Embryonic facial prominence (tissue), 1 donor: ENCODE data around the gene ABI3.
"Not testable (repeated sequence)": the region's sequence is repeated elsewhere in the genome, so short reads cannot be mapped to it uniquely, and the experiment has no call there.

Experiments used
- DNase-seq: peaks from one replicate; pipeline ENCODE4 v3.0.0-alpha.2; 2016; ENCODE audit errors: extremely low spot score

The ABI3 gene

GRCh38 chr17:49210158-49211029 lies at the start of gene ABI3, which contains the start of gene GNGT2:
ABI3 (plus strand) TSS chr17:49210707; CDS start chr17:49210725, 18 bp downstream.
GNGT2 (minus strand) TSS chr17:49210574; CDS start chr17:49207422, 3,152 bp downstream.
- no peak for DNase-seq

DNA sequence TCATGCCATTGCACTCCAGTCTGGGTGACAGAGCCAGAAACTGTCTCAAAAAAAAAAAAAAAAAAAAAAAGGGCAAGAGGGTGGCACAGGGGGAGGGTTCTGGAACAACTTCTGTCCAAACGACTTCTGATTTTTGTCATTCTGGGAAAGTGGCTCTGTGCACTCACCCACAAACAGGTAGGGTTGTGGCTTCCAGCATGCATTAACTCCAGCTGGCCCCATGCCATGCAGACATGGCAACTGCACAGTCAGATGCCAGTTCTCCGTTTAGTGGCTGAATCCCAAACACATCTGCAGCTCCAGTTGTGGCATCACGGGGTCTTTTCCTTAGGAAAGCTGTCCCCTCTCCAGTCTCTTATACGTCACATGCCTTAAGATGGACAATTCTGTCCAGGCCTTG lies 47.6 kb upstream of the ABI3 start:
- DNase-seq: no peak

DNA sequence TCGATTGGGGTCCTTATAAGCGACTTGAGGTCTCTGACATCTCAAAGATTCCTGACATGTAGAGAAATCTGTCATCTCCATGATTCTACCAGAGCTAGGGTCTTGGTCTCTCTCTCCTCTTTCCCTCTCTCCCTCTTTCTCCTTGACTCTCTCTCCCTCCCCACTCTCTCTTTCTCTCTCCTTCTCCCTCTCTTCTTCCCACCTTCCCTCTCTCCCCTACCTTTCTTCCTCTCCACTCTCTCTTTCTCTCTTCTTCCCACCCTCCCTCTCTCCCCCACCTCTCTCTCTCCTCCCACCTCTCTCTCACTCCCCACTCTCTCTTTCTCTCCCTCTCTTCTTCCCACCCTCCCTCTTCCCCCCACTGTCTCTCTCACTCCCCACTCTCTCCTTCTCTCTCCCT lies 45.4 kb upstream of the ABI3 start:
- no peak for DNase-seq

- DNase-seq: no peak
Observed at GRCh38 chr17:49168706-49169105, 41.8 kb upstream of the ABI3 start.

DNA sequence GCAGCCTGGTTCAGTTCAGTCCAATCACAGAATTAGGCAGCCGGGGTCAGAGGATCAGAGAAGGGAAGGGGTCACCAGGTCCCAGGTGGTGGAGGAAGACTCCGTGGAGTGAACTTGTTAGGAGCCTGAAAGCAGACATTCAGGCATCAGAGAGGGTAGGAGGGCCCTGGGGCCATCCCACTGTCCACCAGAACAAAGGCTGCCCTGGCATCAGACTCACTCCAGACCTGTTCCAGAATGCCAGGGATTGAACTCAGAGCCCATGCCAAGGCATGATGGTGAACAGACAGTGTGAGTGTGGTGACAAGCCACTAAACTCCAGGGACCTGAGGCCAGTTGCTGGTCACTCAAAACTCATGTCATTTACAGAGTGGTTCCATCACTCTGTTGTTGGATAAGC lies 40.3 kb upstream of the ABI3 start:
- no peak for DNase-seq

GRCh38 chr17:49170711-49171110 lies 39.8 kb upstream of the ABI3 start:
- not testable (repeated sequence) for DNase-seq

DNA sequence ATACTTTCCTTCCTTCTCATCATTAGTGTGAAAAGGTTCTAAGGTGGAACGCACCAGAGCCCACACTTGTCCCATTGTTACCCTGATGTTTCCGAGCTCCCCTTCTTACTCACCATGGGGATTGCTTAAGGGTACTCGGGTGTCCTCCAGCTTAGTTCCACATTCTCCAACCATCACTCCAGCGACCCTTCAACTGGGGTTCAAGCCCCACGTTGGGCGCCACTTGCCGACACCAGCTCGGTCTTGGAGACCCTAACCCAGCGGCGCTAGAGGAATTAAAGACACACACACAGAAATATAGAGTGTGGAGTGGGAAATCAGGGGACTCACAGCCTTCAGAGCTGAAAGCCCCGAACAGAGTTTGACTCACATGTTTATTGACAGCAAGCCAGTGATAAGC lies 34.5 kb upstream of the ABI3 start:
- not testable (repeated sequence) for DNase-seq

DNA sequence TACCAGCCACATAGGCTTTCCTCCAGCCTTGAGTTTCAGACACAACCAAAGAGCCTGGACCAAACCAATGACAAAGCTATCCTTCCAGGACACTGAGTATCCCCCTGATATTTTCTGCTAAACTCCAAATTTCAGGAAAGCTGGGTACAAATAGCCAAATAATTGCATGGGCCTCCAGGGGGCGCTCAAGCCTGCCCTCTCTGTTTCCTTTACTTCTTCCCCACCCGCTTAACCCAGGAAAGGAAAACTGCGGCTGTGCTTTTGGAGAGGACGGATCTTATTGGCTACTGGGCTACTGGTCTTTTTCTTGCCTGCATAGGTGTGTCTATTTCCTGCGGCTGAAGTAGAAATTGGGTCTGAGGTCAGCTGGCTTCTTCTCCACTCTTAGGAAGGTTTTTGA lies 30.2 kb upstream of the ABI3 start:
- no peak for DNase-seq

DNA sequence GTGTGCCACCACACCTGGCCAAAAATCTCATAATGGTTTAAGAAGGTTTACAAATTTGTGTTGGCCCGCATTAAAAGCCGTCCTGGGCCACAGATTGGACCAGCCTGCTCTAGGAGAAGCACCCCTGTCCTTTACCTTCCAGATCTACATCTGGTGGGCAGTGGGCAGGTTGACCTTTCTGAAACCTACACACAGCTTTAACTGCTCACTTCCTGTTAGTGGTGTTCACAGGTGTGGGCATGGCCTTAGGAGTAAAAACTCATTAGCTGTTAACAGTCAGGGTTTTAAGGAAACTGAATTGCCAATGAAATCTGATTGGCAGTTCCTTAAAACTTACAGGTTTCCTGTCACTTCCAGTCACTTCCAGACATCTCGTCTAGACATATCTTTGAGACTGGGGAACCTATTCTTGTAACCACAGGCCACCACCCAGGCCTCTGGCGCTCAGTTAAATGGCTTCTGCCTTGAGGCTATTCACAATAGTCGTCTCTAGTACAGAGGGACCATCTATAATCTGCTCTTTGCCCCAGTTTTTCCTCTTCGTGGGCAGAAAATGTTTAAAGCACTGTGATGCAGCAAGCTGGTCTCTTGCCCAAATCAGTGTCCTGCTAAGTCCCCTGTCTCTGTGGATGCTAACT lies 29.4 kb upstream of the ABI3 start:
- DNase-seq: no peak

DNA sequence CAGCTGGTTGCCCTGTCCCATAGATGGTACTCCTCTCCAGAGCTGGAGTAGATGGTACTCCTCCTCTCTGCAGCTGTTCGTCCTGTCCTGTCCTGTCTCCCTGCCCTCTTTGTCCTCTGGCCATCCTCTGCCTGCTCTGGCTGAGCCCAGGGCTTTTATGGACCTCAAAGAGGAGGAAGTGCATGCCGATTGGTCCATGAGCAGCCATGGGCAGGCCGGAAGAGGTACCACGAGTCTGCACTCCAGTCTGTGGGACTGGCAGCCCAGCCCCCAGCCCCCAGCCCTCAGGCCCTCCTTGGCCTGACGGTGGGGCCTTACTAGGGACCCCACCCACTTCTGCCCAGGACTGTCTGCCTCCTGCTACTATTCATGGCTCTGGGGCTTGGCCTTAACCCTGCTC lies 27.2 kb upstream of the ABI3 start:
- no peak for DNase-seq

DNA sequence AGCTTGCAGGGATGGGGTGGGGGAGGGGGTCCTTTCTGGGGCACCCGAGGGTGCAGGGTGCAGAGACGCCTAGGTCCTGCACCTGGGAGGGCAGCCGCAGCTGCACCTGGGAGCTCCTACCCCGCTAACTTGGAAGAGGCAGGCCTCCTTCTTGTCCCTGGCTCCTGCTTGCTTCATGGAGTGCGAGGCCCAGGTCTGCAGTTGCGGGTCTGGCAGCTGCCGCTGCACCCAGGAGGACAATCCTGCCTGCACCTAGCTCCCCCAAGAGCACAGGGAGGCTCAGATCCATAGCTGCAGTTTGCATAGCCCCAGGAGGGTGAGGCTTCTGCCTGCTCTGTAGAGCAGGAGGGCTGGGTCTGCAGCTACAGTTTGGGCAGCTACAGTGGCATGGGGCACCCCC lies 26.7 kb upstream of the ABI3 start:
- DNase-seq: no peak

- not testable (repeated sequence) for DNase-seq
Observed at GRCh38 chr17:49184522-49184921, 26.0 kb upstream of the ABI3 start.

DNA sequence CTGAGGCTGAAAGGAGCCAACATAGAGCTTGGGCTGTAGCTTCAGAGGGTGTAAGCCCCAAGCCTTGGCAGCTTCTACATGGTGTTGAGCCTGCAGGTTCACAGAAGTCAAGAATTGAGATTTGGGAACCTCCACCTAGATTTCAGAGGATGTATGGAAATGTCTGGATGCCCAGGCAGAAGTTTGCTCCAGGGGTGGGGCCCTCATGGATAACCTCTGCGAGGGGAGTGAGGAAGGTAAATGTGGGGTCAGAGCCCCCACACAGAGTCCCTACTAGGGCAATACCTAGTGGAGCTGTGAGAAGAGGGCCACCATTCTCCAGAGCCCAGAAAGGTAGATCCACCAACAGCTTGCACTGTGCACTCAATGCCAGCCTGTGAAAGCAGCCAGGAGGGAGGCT lies 25.1 kb upstream of the ABI3 start:
- not testable (repeated sequence) for DNase-seq

DNA sequence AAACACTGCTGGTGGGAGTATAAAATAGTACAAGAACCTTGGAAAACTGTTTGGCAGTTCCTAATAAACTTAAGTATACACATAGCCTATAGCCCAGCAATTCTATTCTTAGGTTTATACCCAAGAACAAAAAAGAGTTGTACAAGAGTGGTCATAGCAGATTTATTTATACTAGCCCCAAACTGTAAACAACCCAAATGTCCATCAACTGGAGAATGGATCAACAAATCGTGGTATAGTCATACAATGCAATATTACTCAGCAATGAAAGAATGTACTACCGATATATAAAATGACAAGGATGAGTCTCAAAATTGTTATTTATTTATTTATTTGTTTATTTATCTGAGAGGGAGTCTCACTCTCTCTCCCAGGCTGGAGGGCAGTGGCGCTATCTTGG lies 23.2 kb upstream of the ABI3 start:
- no peak for DNase-seq

- DNase-seq: no peak
Observed at GRCh38 chr17:49190932-49191331, 19.6 kb upstream of the ABI3 start.

GRCh38 chr17:49191409-49191916 lies 19.0 kb upstream of the ABI3 start:
- no peak for DNase-seq

- peak; percentile 75 for DNase-seq
Observed at GRCh38 chr17:49191917-49192741, 18.4 kb upstream of the ABI3 start.

- peak; percentile 25 for DNase-seq
Observed at GRCh38 chr17:49193513-49194296, 16.8 kb upstream of the ABI3 start.

DNA sequence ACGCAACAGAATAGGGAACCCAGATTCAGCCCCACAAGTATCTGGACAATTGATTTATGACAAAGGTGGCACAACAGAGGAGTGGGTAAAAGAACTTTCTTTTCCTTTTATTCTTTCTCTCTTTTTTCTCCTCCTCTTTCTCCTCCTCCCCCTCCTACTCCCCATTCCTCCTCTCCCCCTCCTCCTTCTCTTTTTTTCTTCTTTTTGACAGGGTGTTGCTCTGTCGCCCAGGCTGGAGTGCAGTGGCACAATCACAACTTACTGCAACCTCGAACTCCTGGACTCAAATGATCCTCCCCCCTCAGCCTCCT lies 16.3 kb upstream of the ABI3 start:
- DNase-seq: no peak

DNA sequence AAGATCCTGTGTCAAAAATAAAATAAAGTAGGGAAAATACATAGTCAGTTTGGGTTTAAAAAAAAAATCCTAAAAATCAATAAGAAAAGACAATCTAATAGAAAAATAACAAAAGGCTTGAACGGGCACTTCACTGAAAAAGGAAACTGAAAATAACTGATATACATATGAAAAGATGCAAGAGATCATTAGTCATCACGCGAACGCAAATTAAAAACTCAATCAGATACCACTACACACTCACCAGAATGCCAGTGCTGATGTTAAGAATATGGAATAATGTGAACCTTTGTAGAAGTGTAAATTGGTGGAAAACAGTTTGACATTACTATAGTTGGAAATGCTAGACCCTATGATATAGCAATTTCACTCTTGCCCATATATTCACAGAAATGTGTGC lies 14.8 kb upstream of the ABI3 start:
- DNase-seq: no peak

GRCh38 chr17:49196520-49196919 lies 14.0 kb upstream of the ABI3 start:
- DNase-seq: no peak
